ENCODE measurements around the gene PDE4B. TPM values are rescaled to one million over a fixed set of nuclear protein-coding genes. Genes with fewer than 3 reads are reported as not detected.

The PDE4B gene
- total and polyA plus RNA-seq, 9 of the 15 experiments (the other 6 are each of a cell fraction or from before 2014, with no cell fraction given) = 0.09 TPM; not detected in 8

DNA sequence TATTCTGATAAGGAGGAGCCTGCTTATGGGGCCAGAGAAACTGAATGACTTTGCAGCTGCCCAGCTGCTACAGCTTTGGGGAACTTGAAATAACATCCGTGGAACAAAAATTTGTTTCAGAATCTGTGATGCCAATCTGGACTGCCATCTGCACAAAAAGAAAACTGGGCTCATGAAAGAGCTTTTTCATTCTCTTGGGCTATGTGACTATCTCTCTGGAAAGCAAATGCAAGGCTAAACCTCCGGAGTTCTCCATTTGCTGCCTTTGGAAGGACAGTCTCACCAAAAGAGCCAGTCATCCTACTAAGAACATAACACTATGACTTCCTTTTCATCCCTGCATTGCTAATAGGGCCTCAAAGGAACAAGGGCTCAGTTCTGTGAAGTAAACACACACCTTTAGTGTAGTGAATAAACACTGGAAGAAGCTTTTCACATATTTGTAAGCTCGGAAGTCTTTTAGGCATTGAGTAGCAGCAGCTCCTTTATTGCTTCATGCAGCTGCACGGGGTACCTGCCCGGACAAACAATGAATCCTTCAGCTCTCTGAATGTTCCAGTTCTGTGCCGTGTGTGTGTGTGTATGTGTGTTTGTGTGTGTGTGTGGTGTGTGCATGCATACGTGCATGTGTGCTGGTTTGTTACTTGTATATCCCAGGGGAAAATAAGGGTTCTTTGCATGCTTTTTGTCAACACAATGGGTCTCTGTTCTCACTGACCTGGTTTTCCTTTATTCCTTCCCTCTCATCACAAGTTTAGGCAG lies 485.7 kb downstream of the PDE4B start:
- intact Hi-C loops (cut with micrococcal nuclease) = no loop called here
- H3K4me2 ChIP-seq (ENCODE audit: insufficient read depth, low read length) = no peak overlapping the region

More for the DNA sequence above, 485.7 kb downstream of the PDE4B start:
- H3K79me2 ChIP-seq (ENCODE audit: control insufficient read depth, insufficient read depth, low read length) = no peaks in the 10 kb centered on the region
- ChIA-PET POLR2A (no interaction called here), CTCF (ENCODE audit: low intra/inter-chr PET ratio) (no interaction called here)
- no peaks in the 10 kb centered on the region for H4K20me1 ChIP-seq (replicated peaks; ENCODE audit: control insufficient read depth, insufficient read depth, low read length)
- in situ Hi-C loops (cut with MboI) = no loop called here
- DNase-seq (ENCODE audit: extremely low read depth in 1 of 4, low spot score in 3 of 4) = no peak
- H3K4me3 ChIP-seq = no peak overlapping the region
- TF ChIP-seq ZNF133 (CRISPR knock-in tag; IDR thresholded peaks at IDR 0.05) (no peak), WHSC1 (IDR thresholded peaks at IDR 0.05; ENCODE audit: low read length) (no peak), CHD2 (IDR thresholded peaks at IDR 0.05; ENCODE audit: low read depth, low read length) (no peak), BACH1 (tag; IDR thresholded peaks at IDR 0.05) (no peak), EP400 (IDR thresholded peaks at IDR 0.05) (no peak), ASH1L (IDR thresholded peaks at IDR 0.05; ENCODE audit: borderline replicate concordance, low read depth, partially characterized antibody) (no peak)
- TF ChIP-seq, protein P1, sequence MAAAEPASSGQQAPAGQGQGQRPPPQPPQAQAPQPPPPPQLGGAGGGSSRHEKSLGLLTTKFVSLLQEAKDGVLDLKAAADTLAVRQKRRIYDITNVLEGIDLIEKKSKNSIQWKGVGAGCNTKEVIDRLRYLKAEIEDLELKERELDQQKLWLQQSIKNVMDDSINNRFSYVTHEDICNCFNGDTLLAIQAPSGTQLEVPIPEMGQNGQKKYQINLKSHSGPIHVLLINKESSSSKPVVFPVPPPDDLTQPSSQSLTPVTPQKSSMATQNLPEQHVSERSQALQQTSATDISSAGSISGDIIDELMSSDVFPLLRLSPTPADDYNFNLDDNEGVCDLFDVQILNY (CRISPR knock-in tag; IDR thresholded peaks at IDR 0.05) = no peak
- TF ChIP-seq, protein P2, sequence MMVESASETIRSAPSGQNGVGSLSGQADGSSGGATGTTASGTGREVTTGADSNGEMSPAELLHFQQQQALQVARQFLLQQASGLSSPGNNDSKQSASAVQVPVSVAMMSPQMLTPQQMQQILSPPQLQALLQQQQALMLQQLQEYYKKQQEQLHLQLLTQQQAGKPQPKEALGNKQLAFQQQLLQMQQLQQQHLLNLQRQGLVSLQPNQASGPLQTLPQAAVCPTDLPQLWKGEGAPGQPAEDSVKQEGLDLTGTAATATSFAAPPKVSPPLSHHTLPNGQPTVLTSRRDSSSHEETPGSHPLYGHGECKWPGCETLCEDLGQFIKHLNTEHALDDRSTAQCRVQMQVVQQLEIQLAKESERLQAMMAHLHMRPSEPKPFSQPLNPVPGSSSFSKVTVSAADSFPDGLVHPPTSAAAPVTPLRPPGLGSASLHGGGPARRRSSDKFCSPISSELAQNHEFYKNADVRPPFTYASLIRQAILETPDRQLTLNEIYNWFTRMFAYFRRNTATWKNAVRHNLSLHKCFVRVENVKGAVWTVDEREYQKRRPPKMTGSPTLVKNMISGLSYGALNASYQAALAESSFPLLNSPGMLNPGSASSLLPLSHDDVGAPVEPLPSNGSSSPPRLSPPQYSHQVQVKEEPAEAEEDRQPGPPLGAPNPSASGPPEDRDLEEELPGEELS (CRISPR knock-in tag; IDR thresholded peaks at IDR 0.05; ENCODE audit: borderline replicate concordance) = no peak
- TF ChIP-seq, protein P3, sequence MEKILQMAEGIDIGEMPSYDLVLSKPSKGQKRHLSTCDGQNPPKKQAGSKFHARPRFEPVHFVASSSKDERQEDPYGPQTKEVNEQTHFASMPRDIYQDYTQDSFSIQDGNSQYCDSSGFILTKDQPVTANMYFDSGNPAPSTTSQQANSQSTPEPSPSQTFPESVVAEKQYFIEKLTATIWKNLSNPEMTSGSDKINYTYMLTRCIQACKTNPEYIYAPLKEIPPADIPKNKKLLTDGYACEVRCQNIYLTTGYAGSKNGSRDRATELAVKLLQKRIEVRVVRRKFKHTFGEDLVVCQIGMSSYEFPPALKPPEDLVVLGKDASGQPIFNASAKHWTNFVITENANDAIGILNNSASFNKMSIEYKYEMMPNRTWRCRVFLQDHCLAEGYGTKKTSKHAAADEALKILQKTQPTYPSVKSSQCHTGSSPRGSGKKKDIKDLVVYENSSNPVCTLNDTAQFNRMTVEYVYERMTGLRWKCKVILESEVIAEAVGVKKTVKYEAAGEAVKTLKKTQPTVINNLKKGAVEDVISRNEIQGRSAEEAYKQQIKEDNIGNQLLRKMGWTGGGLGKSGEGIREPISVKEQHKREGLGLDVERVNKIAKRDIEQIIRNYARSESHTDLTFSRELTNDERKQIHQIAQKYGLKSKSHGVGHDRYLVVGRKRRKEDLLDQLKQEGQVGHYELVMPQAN (IDR thresholded peaks at IDR 0.05; ENCODE audit: borderline replicate concordance) = no peak
- TF ChIP-seq, protein P4, sequence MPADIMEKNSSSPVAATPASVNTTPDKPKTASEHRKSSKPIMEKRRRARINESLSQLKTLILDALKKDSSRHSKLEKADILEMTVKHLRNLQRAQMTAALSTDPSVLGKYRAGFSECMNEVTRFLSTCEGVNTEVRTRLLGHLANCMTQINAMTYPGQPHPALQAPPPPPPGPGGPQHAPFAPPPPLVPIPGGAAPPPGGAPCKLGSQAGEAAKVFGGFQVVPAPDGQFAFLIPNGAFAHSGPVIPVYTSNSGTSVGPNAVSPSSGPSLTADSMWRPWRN (IDR thresholded peaks at IDR 0.05; ENCODE audit: low read depth) = no peak
- TF ChIP-seq, protein P5, sequence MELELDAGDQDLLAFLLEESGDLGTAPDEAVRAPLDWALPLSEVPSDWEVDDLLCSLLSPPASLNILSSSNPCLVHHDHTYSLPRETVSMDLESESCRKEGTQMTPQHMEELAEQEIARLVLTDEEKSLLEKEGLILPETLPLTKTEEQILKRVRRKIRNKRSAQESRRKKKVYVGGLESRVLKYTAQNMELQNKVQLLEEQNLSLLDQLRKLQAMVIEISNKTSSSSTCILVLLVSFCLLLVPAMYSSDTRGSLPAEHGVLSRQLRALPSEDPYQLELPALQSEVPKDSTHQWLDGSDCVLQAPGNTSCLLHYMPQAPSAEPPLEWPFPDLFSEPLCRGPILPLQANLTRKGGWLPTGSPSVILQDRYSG (tag; conservative IDR thresholded peaks at IDR 0.05; ENCODE audit: low read depth) = no peak
- TF ChIP-seq, protein P6, sequence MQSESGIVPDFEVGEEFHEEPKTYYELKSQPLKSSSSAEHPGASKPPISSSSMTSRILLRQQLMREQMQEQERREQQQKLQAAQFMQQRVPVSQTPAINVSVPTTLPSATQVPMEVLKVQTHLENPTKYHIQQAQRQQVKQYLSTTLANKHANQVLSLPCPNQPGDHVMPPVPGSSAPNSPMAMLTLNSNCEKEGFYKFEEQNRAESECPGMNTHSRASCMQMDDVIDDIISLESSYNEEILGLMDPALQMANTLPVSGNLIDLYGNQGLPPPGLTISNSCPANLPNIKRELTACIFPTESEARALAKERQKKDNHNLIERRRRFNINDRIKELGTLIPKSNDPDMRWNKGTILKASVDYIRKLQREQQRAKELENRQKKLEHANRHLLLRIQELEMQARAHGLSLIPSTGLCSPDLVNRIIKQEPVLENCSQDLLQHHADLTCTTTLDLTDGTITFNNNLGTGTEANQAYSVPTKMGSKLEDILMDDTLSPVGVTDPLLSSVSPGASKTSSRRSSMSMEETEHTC (IDR thresholded peaks at IDR 0.05) = no peak
- no peak for ATAC-seq
- H3K9ac ChIP-seq (ENCODE audit: insufficient read depth in 1 of 2, low read depth in 2 of 2, low read length in 2 of 2) = no peak overlapping the region
- 1% methylated on average over 7 of the region's 7 CpGs for WGBS (ENCODE audit: insufficient coverage, low coverage, missing lambda C conversion rate)
- no TSS peak for BruUV-seq (replicated peaks)
- FAIRE-seq = no peak
- H3K27me3 ChIP-seq (ENCODE audit: control insufficient read depth in 2 of 2, insufficient read depth in 2 of 2, low read length in 2 of 2) = no peaks in the 10 kb centered on the region; a peak in 1 of 5 replicates
- no peaks in the 10 kb centered on the region for H3K9me3 ChIP-seq (replicated peaks; ENCODE audit: control insufficient read depth, insufficient read depth, low read depth, low read length)
- H3K9me1 ChIP-seq (ENCODE audit: control insufficient read depth, insufficient read depth, low read length) = no peaks in the 10 kb centered on the region
- no peak overlapping the region for H3K27ac ChIP-seq (ENCODE audit: extremely low read depth, low read depth, low read length)
- H2AFZ ChIP-seq (ENCODE audit: low read depth, low read length) = no peak overlapping the region
- no peaks in the 10 kb centered on the region for H3K4me1 ChIP-seq (replicated peaks in 1 of 2; ENCODE audit: control insufficient read depth in 2 of 2, insufficient read depth in 2 of 2, low read length in 2 of 2)
- no peaks in the 10 kb centered on the region for H3K36me3 ChIP-seq (ENCODE audit: control insufficient read depth, insufficient read depth, low read length)
